ENCODE measurements around the gene CCR9.

- TF ChIP-seq CTCF (IDR thresholded peaks at IDR 0.05; ENCODE audit: insufficient read depth, low read depth, low read length): no peak
- TF ChIP-seq EZH2 (IDR thresholded peaks at IDR 0.05; ENCODE audit: insufficient read depth, low read length): no peak
Measured at GRCh38 chr3:45889337-45889736, 3.0 kb downstream of the CCR9 start.

Measured in astrocyte (in vitro differentiated cells and primary cell).